Mammary epithelial cell (primary cell): ENCODE data around the gene THBS1.

ENCODE experiments used
- EZH2 ChIP-seq: IDR thresholded peaks from 2 replicates; pipeline ENCODE4 v1.6.1; 2012; ENCODE audit warnings: low read length, inconsistent platforms, borderline replicate concordance
- TF ChIP-seq, protein P1 (sequence below), 2 donors: IDR thresholded peaks in 1 of 2; conservative IDR thresholded peaks in 1 of 2; 2 replicates each; pipeline ENCODE4 v1.5.1; 2011 to 2012; ENCODE audit warnings: inconsistent platforms in 2 of 2, low read length in 2 of 2, mild to moderate bottlenecking in 2 of 2, control low read depth in 1 of 2, low read depth in 1 of 2; ENCODE audit not compliant: insufficient read depth in 1 of 2; ENCODE audit errors: extremely low read depth in 1 of 2

DNA sequence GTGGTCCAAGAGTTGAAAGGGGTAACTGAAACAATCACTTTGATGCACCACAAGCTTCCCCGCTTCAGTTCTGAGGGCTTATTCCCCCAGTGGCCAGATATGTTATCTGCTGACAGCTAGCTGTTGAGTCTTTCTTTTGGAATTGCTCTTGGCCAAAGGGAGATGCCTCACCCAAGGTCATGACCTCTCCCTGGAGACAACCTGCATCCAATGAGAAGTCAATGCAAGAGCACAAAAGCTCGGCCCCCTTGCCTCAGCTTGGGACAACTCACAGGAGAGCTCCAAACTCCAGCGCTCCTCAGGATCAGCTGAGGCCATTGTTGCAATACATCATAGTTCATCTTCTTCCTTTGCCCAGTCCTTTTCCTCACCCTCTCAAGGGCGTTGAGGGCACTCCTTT is 31.0 kb upstream of the THBS1 start:
- TF ChIP-seq, protein P1, sequence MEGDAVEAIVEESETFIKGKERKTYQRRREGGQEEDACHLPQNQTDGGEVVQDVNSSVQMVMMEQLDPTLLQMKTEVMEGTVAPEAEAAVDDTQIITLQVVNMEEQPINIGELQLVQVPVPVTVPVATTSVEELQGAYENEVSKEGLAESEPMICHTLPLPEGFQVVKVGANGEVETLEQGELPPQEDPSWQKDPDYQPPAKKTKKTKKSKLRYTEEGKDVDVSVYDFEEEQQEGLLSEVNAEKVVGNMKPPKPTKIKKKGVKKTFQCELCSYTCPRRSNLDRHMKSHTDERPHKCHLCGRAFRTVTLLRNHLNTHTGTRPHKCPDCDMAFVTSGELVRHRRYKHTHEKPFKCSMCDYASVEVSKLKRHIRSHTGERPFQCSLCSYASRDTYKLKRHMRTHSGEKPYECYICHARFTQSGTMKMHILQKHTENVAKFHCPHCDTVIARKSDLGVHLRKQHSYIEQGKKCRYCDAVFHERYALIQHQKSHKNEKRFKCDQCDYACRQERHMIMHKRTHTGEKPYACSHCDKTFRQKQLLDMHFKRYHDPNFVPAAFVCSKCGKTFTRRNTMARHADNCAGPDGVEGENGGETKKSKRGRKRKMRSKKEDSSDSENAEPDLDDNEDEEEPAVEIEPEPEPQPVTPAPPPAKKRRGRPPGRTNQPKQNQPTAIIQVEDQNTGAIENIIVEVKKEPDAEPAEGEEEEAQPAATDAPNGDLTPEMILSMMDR (conservative IDR thresholded peaks at IDR 0.05 in 1 of 2, IDR thresholded peaks at IDR 0.05 in 1 of 2; ENCODE audit: extremely low read depth in 1 of 2, insufficient read depth in 1 of 2, low read depth in 1 of 2, low read length in 2 of 2): no peak
- no peak for TF ChIP-seq EZH2
